Astrocyte (in vitro differentiated cells and primary cell): ENCODE results near the gene DOCK1. TPM values are rescaled to one million over a fixed set of nuclear protein-coding genes. Genes with fewer than 3 reads are reported as not detected.

Experiments used
- DNase-seq: peaks from one replicate; pipeline ENCODE4 v3.0.0-alpha.2; 2010; ENCODE audit warnings: low read depth
- FAIRE-seq: peaks from 2 replicates; lab custom pipeline; 2011; peaks lifted over from hg19 to GRCh38; lab: Jason Lieb, UNC
- H2AFZ ChIP-seq: 2 replicates; pipeline ENCODE4 v1.6.0; 2012; ENCODE audit warnings: low read depth, low read length, inconsistent platforms
- H3K27ac ChIP-seq: 2 replicates; pipeline ENCODE4 v1.5.1; 2011; ENCODE audit warnings: low read depth, low read length, inconsistent platforms
- H3K27me3 ChIP-seq: 2 replicates; pipeline ENCODE4 v1.6.0; 2011; ENCODE audit warnings: low read length, inconsistent platforms; ENCODE audit not compliant: insufficient read depth
- H3K36me3 ChIP-seq: 2 replicates; pipeline ENCODE4 v1.5.1; 2011; ENCODE audit warnings: low read length, inconsistent platforms; ENCODE audit not compliant: insufficient read depth
- H3K4me1 ChIP-seq: 2 replicates; pipeline ENCODE4 v1.5.1; 2011; ENCODE audit warnings: low read length, inconsistent platforms; ENCODE audit not compliant: insufficient read depth
- H3K4me2 ChIP-seq: 2 replicates; pipeline ENCODE4 v1.6.0; 2012; ENCODE audit warnings: low read length, inconsistent platforms
- H3K4me3 ChIP-seq: 2 replicates; pipeline ENCODE4 v1.5.1; 2011; ENCODE audit warnings: low read depth, mild to moderate bottlenecking, low read length, inconsistent platforms; ENCODE audit not compliant: insufficient read depth
- H3K79me2 ChIP-seq: 2 replicates; pipeline ENCODE4 v1.6.0; 2012; ENCODE audit warnings: mild to moderate bottlenecking, low read length, inconsistent platforms; ENCODE audit not compliant: insufficient read depth
- H3K9ac ChIP-seq: 2 replicates; pipeline ENCODE4 v1.6.0; 2012; ENCODE audit warnings: mild to moderate bottlenecking, low read length, inconsistent platforms
- H3K9me3 ChIP-seq: 2 replicates; pipeline ENCODE4 v1.5.1; 2012; ENCODE audit warnings: low read depth, mild to moderate bottlenecking, low read length, inconsistent platforms; ENCODE audit not compliant: insufficient read depth
- H4K20me1 ChIP-seq: 2 replicates; pipeline ENCODE4 v1.6.0; 2012; ENCODE audit warnings: low read length, inconsistent platforms; ENCODE audit not compliant: insufficient read depth
- H3K27ac Mint-ChIP-seq: one replicate; pipeline ENCODE4 v1.8.0; 2021; ENCODE audit warnings: mild to moderate bottlenecking, mixed read lengths; ENCODE audit not compliant: unreplicated experiment
- H3K27me3 Mint-ChIP-seq: one replicate; pipeline ENCODE4 v1.8.0; 2021; ENCODE audit warnings: low read depth, mixed read lengths; ENCODE audit not compliant: unreplicated experiment
- H3K36me3 Mint-ChIP-seq: one replicate; pipeline ENCODE4 v1.8.0; 2021; ENCODE audit warnings: low read depth, mixed read lengths; ENCODE audit not compliant: unreplicated experiment
- H3K4me1 Mint-ChIP-seq: one replicate; pipeline ENCODE4 v1.8.0; 2021; ENCODE audit warnings: low read depth, mixed read lengths; ENCODE audit not compliant: unreplicated experiment
- H3K4me3 Mint-ChIP-seq: one replicate; pipeline ENCODE4 v1.8.0; 2021; ENCODE audit warnings: mild to moderate bottlenecking, moderate library complexity, mixed read lengths; ENCODE audit not compliant: unreplicated experiment
- H3K9me3 Mint-ChIP-seq: one replicate; pipeline ENCODE4 v1.8.0; 2021; ENCODE audit warnings: mild to moderate bottlenecking, mixed read lengths; ENCODE audit not compliant: unreplicated experiment
- CTCF ChIP-seq: IDR thresholded peaks from 2 replicates; pipeline ENCODE4 v1.5.1; 2011; ENCODE audit warnings: low read depth, mild to moderate bottlenecking, inconsistent platforms, low read length, moderate library complexity; ENCODE audit not compliant: insufficient read depth
- EZH2 ChIP-seq: IDR thresholded peaks from 2 replicates; pipeline ENCODE4 v1.6.1; 2012; ENCODE audit warnings: mild to moderate bottlenecking, low read length, inconsistent platforms; ENCODE audit not compliant: insufficient read depth
- total RNA-seq: library from RNA; stranded (reverse); gene quantifications from 2 replicates; pipeline ENCODE4 v1.2.1, GENCODE V29; 2021

DOCK1 gene
- total RNA-seq, 1 donor from 2014 or later: 42.5 TPM

GRCh38 chr10:127168261-127168660, 263.0 kb downstream of the DOCK1 start:
- H3K9me3 ChIP-seq: no peaks in the 10 kb centered on the region
- no peak overlapping the region for H3K4me2 ChIP-seq
- no peak overlapping the region for H3K9ac ChIP-seq
- no peaks in the 10 kb centered on the region for H3K27me3 Mint-ChIP-seq
- H3K27me3 ChIP-seq: no peaks in the 10 kb centered on the region
- H3K36me3 ChIP-seq: no peaks in the 10 kb centered on the region
- H3K4me3 Mint-ChIP-seq: no peak overlapping the region
- peaks cover 59% of the 10 kb centered on the region for H4K20me1 ChIP-seq
- H2AFZ ChIP-seq: no peak overlapping the region
- H3K27ac Mint-ChIP-seq: no peak overlapping the region
- H3K36me3 Mint-ChIP-seq: peaks cover 11% of the 10 kb centered on the region
- H3K4me1 Mint-ChIP-seq: no peaks in the 10 kb centered on the region
- no peak overlapping the region for H3K27ac ChIP-seq
- FAIRE-seq (no peak), DNase-seq (no peak)
- no peak for TF ChIP-seq EZH2
- TF ChIP-seq CTCF: no peak
- H3K9me3 Mint-ChIP-seq: no peaks in the 10 kb centered on the region
- H3K4me1 ChIP-seq: no peaks in the 10 kb centered on the region
- no peaks in the 10 kb centered on the region for H3K79me2 ChIP-seq
- no peak overlapping the region for H3K4me3 ChIP-seq

GRCh38 chr10:127174866-127175265, 269.6 kb downstream of the DOCK1 start:
- Histone ChIP-seq H3K4me2 (no peak overlapping the region), H3K4me1 (no peaks in the 10 kb centered on the region), H3K36me3 (no peaks in the 10 kb centered on the region), H3K4me3 (no peak overlapping the region), H2AFZ (no peak overlapping the region), H3K9ac (no peak overlapping the region), H3K27me3 (no peaks in the 10 kb centered on the region), H4K20me1 (peaks cover 55% of the 10 kb centered on the region), H3K79me2 (no peaks in the 10 kb centered on the region), H3K9me3 (no peaks in the 10 kb centered on the region), H3K27ac (no peak overlapping the region)
- no peak for TF ChIP-seq CTCF
- no peak for TF ChIP-seq EZH2
- no peaks in the 10 kb centered on the region for H3K4me1 Mint-ChIP-seq
- H3K27me3 Mint-ChIP-seq: no peaks in the 10 kb centered on the region
- DNase-seq (no peak), FAIRE-seq (no peak)
- H3K4me3 Mint-ChIP-seq: no peak overlapping the region
- no peak overlapping the region for H3K27ac Mint-ChIP-seq
- peaks cover 23% of the 10 kb centered on the region for H3K36me3 Mint-ChIP-seq
- H3K9me3 Mint-ChIP-seq: no peaks in the 10 kb centered on the region

- Mint-ChIP-seq H3K27ac (no peak overlapping the region), H3K4me1 (no peaks in the 10 kb centered on the region)
- FAIRE-seq: no peak
Observed at GRCh38 chr10:127175357-127176110, 270.3 kb downstream of the DOCK1 start.

More at GRCh38 chr10:127175357-127176110, 270.3 kb downstream of the DOCK1 start:
- no peak overlapping the region for H3K4me2 ChIP-seq
- no peaks in the 10 kb centered on the region for H3K9me3 ChIP-seq
- H3K27ac ChIP-seq: no peak overlapping the region
- H3K9ac ChIP-seq: no peak overlapping the region
- TF ChIP-seq CTCF: no peak
- no peak for TF ChIP-seq EZH2
- Mint-ChIP-seq H3K27me3 (no peaks in the 10 kb centered on the region), H3K9me3 (no peaks in the 10 kb centered on the region), H3K4me3 (no peak overlapping the region), H3K36me3 (peaks cover 23% of the 10 kb centered on the region)
- no peaks in the 10 kb centered on the region for H3K79me2 ChIP-seq
- DNase-seq: no peak
- no peak overlapping the region for H3K4me3 ChIP-seq
- H4K20me1 ChIP-seq: peaks cover 51% of the 10 kb centered on the region
- H3K4me1 ChIP-seq: no peaks in the 10 kb centered on the region
- no peaks in the 10 kb centered on the region for H3K36me3 ChIP-seq
- no peaks in the 10 kb centered on the region for H3K27me3 ChIP-seq
- H2AFZ ChIP-seq: no peak overlapping the region
